Measurements from ENCODE around the gene HRH2. TPM values are rescaled to one million over a fixed set of nuclear protein-coding genes. Genes with fewer than 3 reads are reported as not detected.
"Not testable (repeated sequence)": the region's sequence is repeated elsewhere in the genome, so short reads cannot be mapped to it uniquely, and the experiment has no call there.

Gene HRH2
- total and polyA plus RNA-seq, 2 donors (not counting 1 experiment from before 2014, with no cell fraction given), result 0.46 TPM; not detected in 1

DNA sequence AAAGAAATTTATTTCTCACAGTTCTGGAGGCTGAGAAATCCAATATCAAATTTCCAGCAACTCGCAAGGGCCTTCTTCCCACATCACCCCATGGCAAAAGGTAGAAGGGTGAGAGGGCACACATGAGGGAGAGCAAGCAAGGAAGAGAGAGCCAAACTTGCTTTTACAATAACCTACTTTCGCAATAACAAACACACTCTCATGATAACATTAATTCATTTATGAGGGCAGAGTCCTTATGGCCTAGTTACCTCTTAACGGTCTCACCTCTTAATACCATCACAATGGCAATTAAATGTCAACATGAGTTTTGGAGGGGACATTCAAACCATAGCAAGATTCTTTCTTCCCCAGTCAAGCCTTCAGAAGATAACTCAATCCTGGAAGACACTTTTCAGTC, 11.6 kb upstream of the HRH2 start:
- H3K27me3 ChIP-seq (replicated peaks in 1 of 4; ENCODE audit: control extremely low read depth in 1 of 4, control insufficient read depth in 3 of 4, insufficient read depth in 4 of 4, low read length in 3 of 4), result peaks cover 0 to 4% (median 0%) of the 10 kb centered on the region in 4 experiments
- H3K79me2 ChIP-seq (ENCODE audit: control insufficient read depth, insufficient read depth, low read length), result no peaks in the 10 kb centered on the region
- H2AFZ ChIP-seq (ENCODE audit: insufficient read depth, low read depth, low read length, poor library complexity, severe bottlenecking), result no peak overlapping the region
- H3K36me3 ChIP-seq (replicated peaks in 1 of 2; ENCODE audit: control extremely low read depth in 1 of 2, control insufficient read depth in 1 of 2, extremely low read depth in 1 of 2, insufficient read depth in 2 of 2, low read length in 1 of 2), result no peaks in the 10 kb centered on the region
- H3K27me3 Mint-ChIP-seq, result no peaks in the 10 kb centered on the region
- H3K9ac ChIP-seq (ENCODE audit: low read length), result no peak overlapping the region
- DNase-seq, result no peak
- peaks cover 15% of the 10 kb centered on the region for H3K9me3 Mint-ChIP-seq (ENCODE audit: insufficient read depth)
- no peak overlapping the region for H3K4me3 Mint-ChIP-seq
- H4K20me1 ChIP-seq (ENCODE audit: control insufficient read depth, insufficient read depth, low read length, poor library complexity, severe bottlenecking), result no peaks in the 10 kb centered on the region
- H3K4me2 ChIP-seq (replicated peaks; ENCODE audit: low read depth, low read length, poor library complexity, severe bottlenecking), result no peak overlapping the region
- CTCF ChIA-PET, result no interaction called here
- POLR2A ChIA-PET, result no interaction called here
- H3K4me3 ChIP-seq (ENCODE audit: control extremely low read depth in 1 of 5, extremely low read depth in 1 of 5, insufficient read depth in 1 of 5, low read depth in 2 of 5, low read length in 4 of 5), result no peak overlapping the region
- TF ChIP-seq EZH2 (IDR thresholded peaks at IDR 0.05; ENCODE audit: borderline replicate concordance, insufficient read depth, low read depth, low read length, poor library complexity, severe bottlenecking), result no peak
- TF ChIP-seq, protein P1, sequence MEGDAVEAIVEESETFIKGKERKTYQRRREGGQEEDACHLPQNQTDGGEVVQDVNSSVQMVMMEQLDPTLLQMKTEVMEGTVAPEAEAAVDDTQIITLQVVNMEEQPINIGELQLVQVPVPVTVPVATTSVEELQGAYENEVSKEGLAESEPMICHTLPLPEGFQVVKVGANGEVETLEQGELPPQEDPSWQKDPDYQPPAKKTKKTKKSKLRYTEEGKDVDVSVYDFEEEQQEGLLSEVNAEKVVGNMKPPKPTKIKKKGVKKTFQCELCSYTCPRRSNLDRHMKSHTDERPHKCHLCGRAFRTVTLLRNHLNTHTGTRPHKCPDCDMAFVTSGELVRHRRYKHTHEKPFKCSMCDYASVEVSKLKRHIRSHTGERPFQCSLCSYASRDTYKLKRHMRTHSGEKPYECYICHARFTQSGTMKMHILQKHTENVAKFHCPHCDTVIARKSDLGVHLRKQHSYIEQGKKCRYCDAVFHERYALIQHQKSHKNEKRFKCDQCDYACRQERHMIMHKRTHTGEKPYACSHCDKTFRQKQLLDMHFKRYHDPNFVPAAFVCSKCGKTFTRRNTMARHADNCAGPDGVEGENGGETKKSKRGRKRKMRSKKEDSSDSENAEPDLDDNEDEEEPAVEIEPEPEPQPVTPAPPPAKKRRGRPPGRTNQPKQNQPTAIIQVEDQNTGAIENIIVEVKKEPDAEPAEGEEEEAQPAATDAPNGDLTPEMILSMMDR (IDR thresholded peaks at IDR 0.05), result no peak
- no peaks in the 10 kb centered on the region for H3K4me1 Mint-ChIP-seq
- WGBS (ENCODE audit: insufficient coverage), result no CpG with 5 or more reads among the region's 3 CpGs
- no peak overlapping the region for H3K27ac Mint-ChIP-seq
- peaks cover 0 to 19% (median 11%) of the 10 kb centered on the region in 3 donors for H3K9me3 ChIP-seq (ENCODE audit: control extremely low read depth in 1 of 3, control insufficient read depth in 2 of 3, insufficient read depth in 1 of 3, low read length in 2 of 3)
- no peak for ATAC-seq (ENCODE audit: low read depth)
- intact Hi-C loops (cut with micrococcal nuclease), result no loop called here
- no peak overlapping the region for H3K27ac ChIP-seq (ENCODE audit: low read length in 2 of 2)
- H3K4me1 ChIP-seq (ENCODE audit: control insufficient read depth in 2 of 2, insufficient read depth in 2 of 2, low read length in 2 of 2), result no peaks in the 10 kb centered on the region

DNA sequence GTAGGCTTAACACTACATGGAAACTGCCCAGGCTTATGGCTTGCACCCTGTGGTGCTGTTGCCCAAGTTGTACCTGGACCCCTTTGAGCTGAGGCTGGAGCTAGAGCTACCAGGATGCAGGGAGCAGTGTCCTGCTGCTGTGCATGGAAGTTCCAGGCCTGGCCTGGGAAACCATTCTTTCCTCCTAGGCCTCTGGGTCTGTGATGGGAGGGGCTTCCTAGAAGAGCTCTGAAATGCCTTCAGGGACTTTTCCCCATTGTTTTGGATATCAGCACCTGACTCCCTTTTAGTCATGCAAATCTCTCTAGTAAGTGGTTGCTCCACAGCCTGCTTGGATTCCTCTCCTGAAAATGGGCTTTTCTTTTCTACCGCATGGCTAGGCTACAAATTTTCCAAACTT, 7.9 kb upstream of the HRH2 start:
- Histone ChIP-seq H3K27ac (ENCODE audit: low read length in 2 of 2) (no peak overlapping the region), H2AFZ (ENCODE audit: insufficient read depth, low read depth, low read length, poor library complexity, severe bottlenecking) (no peak overlapping the region), H3K79me2 (ENCODE audit: control insufficient read depth, insufficient read depth, low read length) (no peaks in the 10 kb centered on the region), H4K20me1 (ENCODE audit: control insufficient read depth, insufficient read depth, low read length, poor library complexity, severe bottlenecking) (no peaks in the 10 kb centered on the region), H3K4me3 (ENCODE audit: control extremely low read depth in 1 of 5, extremely low read depth in 1 of 5, insufficient read depth in 1 of 5, low read depth in 2 of 5, low read length in 4 of 5) (no peak overlapping the region), H3K9me3 (ENCODE audit: control extremely low read depth in 1 of 3, control insufficient read depth in 2 of 3, insufficient read depth in 1 of 3, low read length in 2 of 3) (peaks cover 0 to 19% (median 11%) of the 10 kb centered on the region in 3 donors), H3K36me3 (replicated peaks in 1 of 2; ENCODE audit: control extremely low read depth in 1 of 2, control insufficient read depth in 1 of 2, extremely low read depth in 1 of 2, insufficient read depth in 2 of 2, low read length in 1 of 2) (no peaks in the 10 kb centered on the region), H3K4me1 (ENCODE audit: control insufficient read depth in 2 of 2, insufficient read depth in 2 of 2, low read length in 2 of 2) (peaks cover 0 to 4% of the 10 kb centered on the region in 2 donors), H3K27me3 (replicated peaks in 1 of 4; ENCODE audit: control extremely low read depth in 1 of 4, control insufficient read depth in 3 of 4, insufficient read depth in 4 of 4, low read length in 3 of 4) (peaks cover 0 to 4% (median 2%) of the 10 kb centered on the region in 4 experiments), H3K4me2 (replicated peaks; ENCODE audit: low read depth, low read length, poor library complexity, severe bottlenecking) (no peak overlapping the region), H3K9ac (ENCODE audit: low read length) (no peak overlapping the region)
- ATAC-seq (ENCODE audit: low read depth), result no peak
- H3K4me1 Mint-ChIP-seq, result peaks cover 4% of the 10 kb centered on the region
- no peak for TF ChIP-seq EZH2 (IDR thresholded peaks at IDR 0.05; ENCODE audit: borderline replicate concordance, insufficient read depth, low read depth, low read length, poor library complexity, severe bottlenecking)
- TF ChIP-seq, protein P1 (IDR thresholded peaks at IDR 0.05), result no peak
- no peak overlapping the region for H3K27ac Mint-ChIP-seq
- peaks cover 15% of the 10 kb centered on the region for H3K9me3 Mint-ChIP-seq (ENCODE audit: insufficient read depth)
- ChIA-PET CTCF (no interaction called here), POLR2A (no interaction called here)
- DNase-seq, result no peak
- intact Hi-C loops (cut with micrococcal nuclease), result no loop called here
- no peak overlapping the region for H3K4me3 Mint-ChIP-seq
- peaks cover 14% of the 10 kb centered on the region for H3K27me3 Mint-ChIP-seq
- WGBS (ENCODE audit: insufficient coverage), result no CpG with 5 or more reads among the region's 1 CpG

DNA sequence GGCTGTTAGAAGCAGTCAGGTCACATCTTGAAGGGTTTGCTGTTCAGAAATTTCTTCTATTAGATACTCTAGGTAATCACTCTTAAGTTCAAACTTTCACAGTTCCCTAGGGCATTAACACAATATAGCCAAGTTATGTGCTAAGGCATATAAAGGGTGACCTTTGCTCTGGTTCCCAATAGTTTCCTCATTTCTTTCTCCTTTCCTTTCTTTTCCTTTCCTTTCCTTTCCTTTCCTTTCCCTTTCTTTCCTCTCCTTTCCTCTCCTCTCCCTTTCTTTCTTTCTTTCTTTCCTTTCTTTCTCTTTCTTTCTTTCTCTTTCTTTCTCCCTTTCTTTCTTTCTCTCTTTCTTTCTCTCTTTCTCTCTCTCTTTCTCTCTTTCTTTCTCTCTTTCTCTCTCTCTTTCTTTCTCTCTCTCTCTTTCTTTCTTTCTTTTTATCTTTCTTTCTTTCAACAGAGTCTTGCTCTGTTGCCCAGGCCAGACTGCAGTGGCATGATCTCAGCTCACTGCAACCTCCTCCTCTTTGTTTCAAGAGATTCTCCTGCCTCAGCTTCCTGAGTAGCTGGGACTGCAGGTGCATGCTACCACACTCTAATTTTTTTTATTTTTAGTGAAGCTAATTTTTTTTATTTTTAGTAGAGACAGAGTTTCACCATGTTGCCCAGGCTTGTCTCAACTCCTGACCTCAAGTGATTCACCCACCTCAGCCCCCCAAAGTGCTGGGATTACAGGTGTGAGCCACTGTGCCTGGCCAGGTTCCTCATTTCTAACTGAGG, 7.3 kb upstream of the HRH2 start:
- Mint-ChIP-seq H3K27me3 (peaks cover 20% of the 10 kb centered on the region), H3K9me3 (ENCODE audit: insufficient read depth) (peaks cover 15% of the 10 kb centered on the region)
- H3K4me3 ChIP-seq (ENCODE audit: control extremely low read depth in 1 of 5, extremely low read depth in 1 of 5, insufficient read depth in 1 of 5, low read depth in 2 of 5, low read length in 4 of 5); CTCF ChIA-PET; intact Hi-C loops (cut with micrococcal nuclease); H3K4me1 Mint-ChIP-seq; H3K27ac ChIP-seq (ENCODE audit: low read length in 2 of 2); H3K27me3 ChIP-seq (replicated peaks in 1 of 4; ENCODE audit: control extremely low read depth in 1 of 4, control insufficient read depth in 3 of 4, insufficient read depth in 4 of 4, low read length in 3 of 4); H3K36me3 ChIP-seq (replicated peaks in 1 of 2; ENCODE audit: control extremely low read depth in 1 of 2, control insufficient read depth in 1 of 2, extremely low read depth in 1 of 2, insufficient read depth in 2 of 2, low read length in 1 of 2); H2AFZ ChIP-seq (ENCODE audit: insufficient read depth, low read depth, low read length, poor library complexity, severe bottlenecking); H3K9ac ChIP-seq (ENCODE audit: low read length); POLR2A ChIA-PET; H3K4me3 Mint-ChIP-seq; H3K4me1 ChIP-seq (ENCODE audit: control insufficient read depth in 2 of 2, insufficient read depth in 2 of 2, low read length in 2 of 2); H3K27ac Mint-ChIP-seq; H3K79me2 ChIP-seq (ENCODE audit: control insufficient read depth, insufficient read depth, low read length); H4K20me1 ChIP-seq (ENCODE audit: control insufficient read depth, insufficient read depth, low read length, poor library complexity, severe bottlenecking); ATAC-seq (ENCODE audit: low read depth); DNase-seq; H3K4me2 ChIP-seq (replicated peaks; ENCODE audit: low read depth, low read length, poor library complexity, severe bottlenecking): not testable (repeated sequence)
- peaks cover 0 to 19% (median 11%) of the 10 kb centered on the region in 3 donors for H3K9me3 ChIP-seq (ENCODE audit: control extremely low read depth in 1 of 3, control insufficient read depth in 2 of 3, insufficient read depth in 1 of 3, low read length in 2 of 3)
